Prostate gland (tissue), 2 donors: ENCODE measurements around the gene C1orf174. TPM values are rescaled to one million over a fixed set of nuclear protein-coding genes. Genes with fewer than 3 reads are reported as not detected.

Source experiments
- DNase-seq: peaks from one replicate; pipeline ENCODE4 v3.0.0-alpha.2; 2019; ENCODE audit warnings: low spot score
- H3K27ac ChIP-seq, 2 donors: fragments of 200-600 bp; sonication (generic); 2 replicates each; pipeline ENCODE4 v1.5.1; 2017 to 2019
- H3K27me3 ChIP-seq: fragments of 200-600 bp; sonication (generic); replicated peaks from 2 replicates; pipeline ENCODE4 v1.5.1; 2019; ENCODE audit not compliant: insufficient read depth
- H3K36me3 ChIP-seq, 2 donors: fragments of 200-600 bp; sonication (generic); 1 replicate in 1 of 2; 2 replicates in 1 of 2; pipeline versions ENCODE4 v1.5.1 to v1.8.1; 2017 to 2019
- H3K4me1 ChIP-seq: fragments of 200-600 bp; sonication (generic); replicated peaks from 2 replicates; pipeline ENCODE4 v1.5.1; 2019
- H3K4me3 ChIP-seq, 2 donors: fragments of 200-600 bp; sonication (generic); 2 replicates each; pipeline ENCODE4 v1.5.1; 2017 to 2019
- H3K9me3 ChIP-seq: fragments of 200-600 bp; sonication (generic); 2 replicates; pipeline ENCODE4 v1.5.1; 2017
- POLR2A ChIP-seq: fragments of 450-650 bp; IDR thresholded peaks from one replicate; pipeline ENCODE4 v1.6.1; 2016; ENCODE audit warnings: antibody characterized with exemption, mild to moderate bottlenecking
- POLR2AphosphoS5 ChIP-seq: sonication (generic); formaldehyde crosslinking; IDR thresholded peaks from one replicate; pipeline ENCODE4 v1.6.1; 2017; ENCODE audit warnings: antibody characterized with exemption
- WGBS: methylation state at CpG from one replicate; pipeline ENCODE4 v1.1.5; 2018; 5-methylcytosine and 5-hydroxymethylcytosine counted together
- intact Hi-C: fragments of 100-400 bp; cut with DNase I; formaldehyde crosslinking; loops from one replicate; pipeline ENCODE4 v1.14.2; 2022
- total RNA-seq, 2 donors: library from RNA; depleted of rRNA; stranded (reverse); fragments of >200 nt; gene quantifications; one replicate each; pipeline ENCODE4 v1.1.0, GENCODE V29; 2016
- TF ChIP-seq, protein P1 (sequence below), 4 experiments: fragments of 200-600 bp in 2 of 4; fragments of 450-650 bp in 2 of 4; sonication (generic) in 2 of 4; IDR thresholded peaks; 1 replicate in 3 of 4; 2 replicates in 1 of 4; pipeline ENCODE4 v1.5.1; 2016 to 2019; ENCODE audit warnings: antibody characterized with exemption in 4 of 4, mild to moderate bottlenecking in 2 of 4, moderate library complexity in 2 of 4

Gene C1orf174
- total RNA-seq = 10 to 100 TPM; 27.1 to 32.7 TPM

DNA sequence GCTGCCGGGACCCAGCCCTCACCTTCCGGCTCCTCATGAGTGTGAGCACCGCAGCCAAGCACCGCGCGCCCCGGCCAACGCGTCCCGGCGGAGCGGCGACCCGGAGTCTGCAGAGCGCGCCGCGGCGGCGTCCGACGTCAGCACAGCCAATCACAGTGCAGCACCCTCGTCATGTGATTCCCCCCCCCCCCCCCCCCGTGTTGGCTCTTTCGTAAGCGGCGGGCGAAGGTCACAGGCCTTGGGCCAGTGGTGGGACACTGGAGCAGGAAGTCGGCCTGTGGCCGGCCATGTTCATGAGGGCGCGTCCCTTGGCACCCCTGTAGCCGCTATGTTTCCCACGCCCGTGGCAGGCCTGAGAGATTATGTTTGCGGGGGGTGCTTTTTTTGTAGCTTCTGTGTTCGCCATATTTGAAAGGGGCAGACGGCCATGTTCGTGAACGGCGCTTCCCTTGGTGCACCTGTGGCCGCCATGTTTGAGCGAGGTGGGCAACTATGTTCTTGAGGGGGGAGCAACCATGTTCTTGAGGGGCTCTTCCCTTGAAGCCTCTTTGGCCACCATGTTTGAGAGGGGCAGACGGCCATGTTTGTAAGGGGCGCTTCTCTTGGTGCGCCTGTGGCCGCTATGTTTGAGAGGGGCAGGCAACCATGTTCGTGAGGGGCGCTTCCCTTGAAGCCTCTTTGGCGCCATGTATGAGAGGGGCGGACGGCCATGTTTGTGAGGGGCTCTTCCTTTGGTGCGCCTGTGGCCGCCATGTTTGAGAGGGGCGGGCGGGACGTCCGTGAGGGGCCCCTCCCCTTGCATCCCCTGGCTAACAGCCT, at the start of gene C1orf174:
TSS of gene C1orf174 (minus strand) at position 123 of the 819 bp plus-strand sequence. CDS start at position 37, 86 bp downstream.
- peak; percentile 94 for DNase-seq
- no peaks in the 10 kb centered on the region for H3K27me3 ChIP-seq
- WGBS = under 1% methylated on average over 50 of the region's 58 CpGs
- intact Hi-C loops = loop anchor here (2.0 kb wide), 1 partner anchor 44 kb away; the partner anchor contains the start of genes CEP104 and DFFB
- no peaks in the 10 kb centered on the region for H3K9me3 ChIP-seq
- peak within 1 kb of the TSS; percentile 94 to 95 for H3K27ac ChIP-seq
- no peaks in the 10 kb centered on the region for H3K36me3 ChIP-seq
- peak within 1 kb of the TSS; percentile 85 to 92 for H3K4me3 ChIP-seq
- TF ChIP-seq, protein P1, sequence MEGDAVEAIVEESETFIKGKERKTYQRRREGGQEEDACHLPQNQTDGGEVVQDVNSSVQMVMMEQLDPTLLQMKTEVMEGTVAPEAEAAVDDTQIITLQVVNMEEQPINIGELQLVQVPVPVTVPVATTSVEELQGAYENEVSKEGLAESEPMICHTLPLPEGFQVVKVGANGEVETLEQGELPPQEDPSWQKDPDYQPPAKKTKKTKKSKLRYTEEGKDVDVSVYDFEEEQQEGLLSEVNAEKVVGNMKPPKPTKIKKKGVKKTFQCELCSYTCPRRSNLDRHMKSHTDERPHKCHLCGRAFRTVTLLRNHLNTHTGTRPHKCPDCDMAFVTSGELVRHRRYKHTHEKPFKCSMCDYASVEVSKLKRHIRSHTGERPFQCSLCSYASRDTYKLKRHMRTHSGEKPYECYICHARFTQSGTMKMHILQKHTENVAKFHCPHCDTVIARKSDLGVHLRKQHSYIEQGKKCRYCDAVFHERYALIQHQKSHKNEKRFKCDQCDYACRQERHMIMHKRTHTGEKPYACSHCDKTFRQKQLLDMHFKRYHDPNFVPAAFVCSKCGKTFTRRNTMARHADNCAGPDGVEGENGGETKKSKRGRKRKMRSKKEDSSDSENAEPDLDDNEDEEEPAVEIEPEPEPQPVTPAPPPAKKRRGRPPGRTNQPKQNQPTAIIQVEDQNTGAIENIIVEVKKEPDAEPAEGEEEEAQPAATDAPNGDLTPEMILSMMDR (IDR thresholded peaks at IDR 0.05) = no peak
- TF ChIP-seq POLR2AphosphoS5 (peak; percentile 68), POLR2A (no peak)
- H3K4me1 ChIP-seq = no peaks in the 10 kb centered on the region

DNA sequence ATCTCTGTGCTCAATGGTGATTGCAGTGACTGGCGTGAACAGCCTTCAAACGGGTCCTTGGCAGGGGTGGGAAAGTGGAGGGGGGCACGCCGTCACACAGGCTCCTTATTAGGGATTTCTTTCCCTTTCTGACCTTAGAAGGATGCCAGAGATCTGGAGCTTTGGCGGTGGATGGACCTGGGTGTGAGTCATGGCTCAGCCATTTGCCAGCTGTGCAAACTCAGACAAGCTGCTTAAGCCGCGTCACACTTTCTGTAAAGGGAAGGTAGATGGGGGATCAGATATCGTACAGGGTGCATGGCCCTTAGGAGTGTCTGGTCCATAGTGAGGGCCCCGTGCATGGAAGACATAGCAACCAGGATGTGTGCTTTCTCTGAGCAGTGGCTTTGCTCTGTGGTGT, 48.3 kb upstream of the C1orf174 start:
- Histone ChIP-seq H3K27me3 (peaks cover 12% of the 10 kb centered on the region), H3K4me3 (no peak overlapping the region), H3K27ac (no peak overlapping the region), H3K9me3 (no peaks in the 10 kb centered on the region), H3K4me1 (no peaks in the 10 kb centered on the region), H3K36me3 (no peaks in the 10 kb centered on the region)
- WGBS = 36% methylated on average over 9 of the region's 9 CpGs
- DNase-seq = no peak
- TF ChIP-seq POLR2AphosphoS5 = no peak
- TF ChIP-seq POLR2A = no peak
- TF ChIP-seq, protein P1 (IDR thresholded peaks at IDR 0.05) = no peak
- intact Hi-C loops = no loop called here

DNA sequence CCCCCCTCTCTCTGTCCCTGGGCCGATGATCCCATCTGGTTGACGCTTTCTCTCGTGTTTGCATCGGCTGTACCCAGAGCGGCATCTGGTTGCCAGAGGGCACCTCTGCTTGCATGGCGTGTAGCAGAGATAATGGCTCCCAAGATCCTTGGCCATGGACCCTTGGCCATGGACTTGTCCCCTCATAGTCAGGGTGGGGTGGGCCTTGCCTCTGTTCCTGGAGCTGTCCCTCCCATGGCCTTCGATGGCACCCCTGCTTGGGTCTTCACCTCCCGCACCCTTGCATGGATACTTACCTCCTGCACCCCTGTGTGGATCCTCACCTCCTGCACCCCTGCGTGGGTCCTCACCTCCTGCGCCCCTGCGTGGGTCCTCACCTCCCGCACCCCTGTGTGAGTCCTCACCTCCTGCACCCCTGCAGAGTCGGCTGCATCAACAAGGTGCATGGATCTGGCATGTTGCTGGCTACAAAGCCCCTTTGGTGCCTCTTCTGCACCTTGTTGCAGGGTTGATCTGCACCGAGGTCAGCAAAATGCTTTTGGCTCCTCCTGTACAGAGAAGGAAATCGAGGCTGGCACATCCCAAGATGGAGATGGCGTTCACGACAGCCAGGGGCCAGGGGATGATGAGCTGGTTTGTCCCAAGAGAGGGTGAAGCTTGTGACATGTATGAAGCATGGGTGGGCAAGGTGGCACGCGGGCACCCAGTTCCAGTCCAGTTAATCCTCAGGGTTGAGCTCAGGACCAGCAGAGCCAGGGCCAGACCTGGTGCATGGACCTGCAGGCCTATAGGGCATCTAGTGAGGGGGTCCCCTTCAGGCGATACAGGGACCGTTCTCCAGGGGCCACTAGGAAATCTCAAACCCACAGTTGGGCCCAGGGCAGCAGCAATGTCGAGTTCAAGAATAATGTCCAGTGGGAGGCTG, 46.1 kb upstream of the C1orf174 start:
- Histone ChIP-seq H3K27ac (no peak overlapping the region), H3K36me3 (no peaks in the 10 kb centered on the region), H3K4me3 (no peak overlapping the region), H3K27me3 (peaks cover 12% of the 10 kb centered on the region), H3K9me3 (no peaks in the 10 kb centered on the region), H3K4me1 (no peaks in the 10 kb centered on the region)
- WGBS = 92% methylated on average over 22 of the region's 22 CpGs
- intact Hi-C loops = no loop called here
- TF ChIP-seq POLR2A (no peak), POLR2AphosphoS5 (no peak)
- TF ChIP-seq, protein P1 (IDR thresholded peaks at IDR 0.05) = no peak
- DNase-seq = no peak

DNA sequence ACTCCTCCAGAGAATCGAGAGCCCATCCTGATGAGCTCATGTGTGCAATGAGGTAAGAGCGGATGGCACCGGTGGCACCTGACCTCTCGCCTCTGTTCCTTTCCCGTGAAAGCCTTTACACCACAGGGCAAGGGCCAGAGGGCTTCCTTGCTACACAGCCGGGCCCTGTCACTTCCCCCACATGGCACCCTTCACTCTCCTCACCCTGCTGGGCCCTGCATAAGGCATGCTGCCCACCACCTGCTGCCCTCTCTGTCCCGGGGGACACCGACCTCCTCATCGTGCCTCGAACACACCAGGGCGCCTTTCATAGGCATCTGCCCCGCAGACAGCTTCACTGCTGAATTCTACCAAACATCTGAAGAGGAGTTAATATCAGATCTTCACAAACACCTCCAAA, 45.1 kb upstream of the C1orf174 start:
- no peaks in the 10 kb centered on the region for H3K9me3 ChIP-seq
- peaks cover 12% of the 10 kb centered on the region for H3K27me3 ChIP-seq
- H3K27ac ChIP-seq = no peak overlapping the region
- TF ChIP-seq POLR2A (no peak), POLR2AphosphoS5 (no peak)
- TF ChIP-seq, protein P1 (IDR thresholded peaks at IDR 0.05) = no peak
- no peak overlapping the region for H3K4me3 ChIP-seq
- H3K4me1 ChIP-seq = no peaks in the 10 kb centered on the region
- no peaks in the 10 kb centered on the region for H3K36me3 ChIP-seq
- intact Hi-C loops = no loop called here
- 91% methylated on average over 12 of the region's 12 CpGs for WGBS
- no peak for DNase-seq
